Measurements from ENCODE around the gene SCRT2.
A peak's percentile ranks its signal among the peaks of the same experiment; 100 is the strongest.

Gene SCRT2

DNA sequence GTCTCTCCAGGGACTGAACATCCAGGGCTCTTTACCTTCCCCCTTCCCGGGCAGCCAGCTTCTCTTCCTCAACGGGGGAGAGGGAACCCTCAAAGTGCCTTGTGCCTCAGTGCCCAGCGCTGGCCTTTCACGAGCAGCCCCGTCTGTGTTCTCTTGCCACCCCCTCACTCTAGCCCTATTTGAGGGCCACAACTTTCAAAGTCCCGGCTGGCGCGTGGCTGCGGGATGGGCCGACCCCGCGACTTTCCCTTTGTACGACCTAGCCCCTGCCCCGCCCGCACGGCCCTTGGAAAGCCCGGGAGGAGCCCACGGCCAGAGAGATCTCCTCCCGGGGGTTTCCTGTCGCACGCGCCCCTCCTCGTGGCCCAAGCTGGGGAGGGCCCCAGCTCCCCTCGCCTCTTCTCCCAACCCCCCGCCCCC is 559 bp downstream of the SCRT2 start:
- no peak overlapping the region for H3K4me3 ChIP-seq (replicated peaks in 1 of 2; ENCODE audit: low read depth in 2 of 2, low read length in 2 of 2)
- no peak for DNase-seq (ENCODE audit: low read depth in 2 of 2)
- TF ChIP-seq, protein P1, sequence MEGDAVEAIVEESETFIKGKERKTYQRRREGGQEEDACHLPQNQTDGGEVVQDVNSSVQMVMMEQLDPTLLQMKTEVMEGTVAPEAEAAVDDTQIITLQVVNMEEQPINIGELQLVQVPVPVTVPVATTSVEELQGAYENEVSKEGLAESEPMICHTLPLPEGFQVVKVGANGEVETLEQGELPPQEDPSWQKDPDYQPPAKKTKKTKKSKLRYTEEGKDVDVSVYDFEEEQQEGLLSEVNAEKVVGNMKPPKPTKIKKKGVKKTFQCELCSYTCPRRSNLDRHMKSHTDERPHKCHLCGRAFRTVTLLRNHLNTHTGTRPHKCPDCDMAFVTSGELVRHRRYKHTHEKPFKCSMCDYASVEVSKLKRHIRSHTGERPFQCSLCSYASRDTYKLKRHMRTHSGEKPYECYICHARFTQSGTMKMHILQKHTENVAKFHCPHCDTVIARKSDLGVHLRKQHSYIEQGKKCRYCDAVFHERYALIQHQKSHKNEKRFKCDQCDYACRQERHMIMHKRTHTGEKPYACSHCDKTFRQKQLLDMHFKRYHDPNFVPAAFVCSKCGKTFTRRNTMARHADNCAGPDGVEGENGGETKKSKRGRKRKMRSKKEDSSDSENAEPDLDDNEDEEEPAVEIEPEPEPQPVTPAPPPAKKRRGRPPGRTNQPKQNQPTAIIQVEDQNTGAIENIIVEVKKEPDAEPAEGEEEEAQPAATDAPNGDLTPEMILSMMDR (IDR thresholded peaks at IDR 0.05; ENCODE audit: low read depth, low read length) = no peak

DNA sequence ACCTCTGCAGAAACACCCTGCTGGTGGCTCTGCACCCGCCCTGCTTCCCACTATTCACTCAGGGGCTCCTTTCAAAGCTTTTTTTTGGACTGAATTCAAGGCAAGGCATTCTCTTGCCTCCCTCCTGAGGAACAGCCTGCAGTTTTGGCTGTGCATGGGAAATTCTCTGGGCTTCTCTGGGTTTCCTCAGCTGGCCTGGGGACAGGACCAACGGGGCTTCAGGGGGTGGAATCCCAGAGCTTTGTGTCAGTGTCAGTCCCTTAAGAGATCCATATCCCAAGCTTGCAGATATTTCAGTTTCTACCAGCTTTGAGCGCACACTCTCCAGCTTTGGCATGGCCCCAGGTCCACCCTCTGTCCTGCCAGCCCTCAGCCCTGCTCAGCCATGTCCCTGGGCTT is 2.0 kb downstream of the SCRT2 start:
- TF ChIP-seq, protein P1 (IDR thresholded peaks at IDR 0.05; ENCODE audit: low read depth, low read length) = no peak
- H3K4me3 ChIP-seq (replicated peaks in 1 of 2; ENCODE audit: low read depth in 2 of 2, low read length in 2 of 2) = no peak overlapping the region
- DNase-seq (ENCODE audit: low read depth in 2 of 2) = no peak

DNA sequence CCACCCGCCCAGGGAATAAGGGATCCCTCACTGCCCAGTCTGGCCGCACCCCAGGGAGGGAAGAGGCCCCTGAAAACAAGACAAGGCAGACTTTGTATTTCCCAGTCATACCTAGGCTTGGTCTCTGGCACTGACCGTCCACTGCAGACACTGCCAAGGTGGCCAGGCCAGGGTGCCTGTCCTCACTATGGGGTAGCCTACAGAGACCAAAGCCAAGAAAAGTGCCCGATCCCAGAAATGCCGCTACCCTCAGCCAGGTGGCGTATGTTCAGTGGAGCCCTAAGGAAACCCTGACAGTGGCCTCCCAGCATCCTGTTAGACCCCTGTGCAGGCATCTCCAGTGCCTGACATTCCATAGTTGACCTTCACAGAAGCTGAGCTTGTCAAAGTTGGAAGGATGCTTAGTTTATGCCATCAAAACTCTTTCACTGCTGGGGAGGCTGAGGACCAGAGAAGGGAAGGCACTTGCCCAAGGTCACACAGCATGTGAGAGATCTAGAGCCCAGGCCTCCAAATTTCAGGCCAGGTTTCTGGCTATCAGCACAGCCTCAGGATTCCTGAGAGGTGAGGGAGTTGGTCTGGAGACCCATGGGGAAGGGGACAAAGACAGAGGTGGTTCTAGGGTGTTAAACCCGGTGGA is 2.5 kb downstream of the SCRT2 start:
- TF ChIP-seq, protein P1 (IDR thresholded peaks at IDR 0.05; ENCODE audit: low read depth, low read length) = peak; percentile 41
- DNase-seq (ENCODE audit: low read depth in 2 of 2) = no peak
- no peak overlapping the region for H3K4me3 ChIP-seq (replicated peaks in 1 of 2; ENCODE audit: low read depth in 2 of 2, low read length in 2 of 2)

DNA sequence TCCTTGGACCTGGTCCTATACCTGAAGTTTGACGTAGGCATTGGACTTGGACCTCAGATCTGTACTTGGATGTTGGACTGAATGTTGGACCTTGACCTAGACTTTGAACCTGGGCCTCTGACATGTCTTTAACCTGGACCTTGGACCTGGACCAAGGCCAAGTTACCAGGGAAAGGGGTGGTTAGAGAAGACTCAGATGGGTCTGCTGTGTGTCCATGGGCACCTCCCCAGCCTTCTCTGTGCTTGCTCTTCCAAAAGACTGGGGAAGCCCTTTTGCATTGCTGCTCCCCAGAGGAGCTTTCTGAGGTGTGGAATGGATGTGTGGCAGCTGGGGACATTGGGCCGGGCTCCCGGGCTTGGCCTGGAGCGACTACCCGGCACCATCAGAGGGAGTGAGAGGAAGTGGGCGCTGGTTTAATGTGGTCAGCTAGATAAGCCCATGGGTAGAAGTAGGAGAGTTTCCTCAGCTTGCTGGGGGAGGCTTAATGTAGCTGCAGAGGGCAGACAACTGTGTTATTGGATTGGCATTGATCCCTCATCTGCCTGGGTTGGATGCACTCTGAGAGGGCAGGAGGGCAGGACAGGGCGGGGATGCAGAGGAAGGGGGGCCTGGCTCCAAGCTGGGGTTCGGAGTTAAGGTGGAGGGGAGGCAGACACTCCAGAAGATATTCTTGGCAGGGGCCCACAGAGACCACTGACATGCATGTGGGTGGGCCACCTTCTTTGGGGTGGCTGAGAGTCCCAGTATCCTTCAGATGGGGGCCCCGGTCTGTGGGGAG is 4.2 kb downstream of the SCRT2 start:
- TF ChIP-seq, protein P1 (IDR thresholded peaks at IDR 0.05; ENCODE audit: low read depth, low read length) = no peak
- DNase-seq (ENCODE audit: low read depth in 2 of 2) = no peak
- no peak overlapping the region for H3K4me3 ChIP-seq (replicated peaks in 1 of 2; ENCODE audit: low read depth in 2 of 2, low read length in 2 of 2)

DNA sequence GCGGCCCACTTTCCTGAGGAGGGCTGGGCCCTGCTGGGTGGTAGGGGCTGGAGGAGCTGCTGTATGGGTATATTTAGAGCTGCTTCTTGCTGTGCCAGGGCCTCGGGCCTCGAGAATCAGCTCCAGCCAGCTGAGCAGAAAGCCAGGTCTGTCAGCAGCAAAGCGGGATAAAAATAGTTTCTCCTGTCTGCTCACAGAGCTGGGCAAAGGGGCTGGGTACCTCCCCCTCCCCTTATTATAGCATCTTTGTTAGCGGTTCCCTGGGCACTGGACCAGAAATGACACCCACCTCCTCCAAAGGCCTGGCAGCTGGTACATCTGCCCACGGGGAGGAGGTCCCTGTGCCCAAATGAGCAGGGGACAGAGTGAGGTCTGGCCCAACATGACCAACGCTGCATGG is 6.0 kb downstream of the SCRT2 start:
- no peak for DNase-seq (ENCODE audit: low read depth in 2 of 2)
- TF ChIP-seq, protein P1 (IDR thresholded peaks at IDR 0.05; ENCODE audit: low read depth, low read length) = no peak
- H3K4me3 ChIP-seq (replicated peaks in 1 of 2; ENCODE audit: low read depth in 2 of 2, low read length in 2 of 2) = no peak overlapping the region

DNA sequence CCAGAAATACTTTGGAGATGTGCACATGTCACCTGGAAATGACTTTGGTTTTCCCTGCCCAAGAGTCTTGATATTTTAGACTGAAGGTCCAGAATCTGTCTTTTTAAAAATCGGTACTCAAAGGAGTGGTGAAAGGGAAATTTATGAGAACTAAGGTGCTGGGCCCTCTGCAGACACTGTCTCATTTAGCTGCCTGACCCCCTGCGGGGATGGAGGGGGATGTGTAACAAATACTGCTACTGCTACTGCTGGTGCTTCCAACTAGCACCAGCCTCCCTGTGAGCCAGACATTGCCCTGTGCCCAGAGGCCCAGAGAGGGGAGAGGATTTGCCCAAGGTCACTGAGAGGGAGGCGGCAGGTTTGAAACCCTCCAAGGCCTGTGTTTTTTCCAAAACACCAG is 7.0 kb downstream of the SCRT2 start:
- H3K4me3 ChIP-seq (replicated peaks in 1 of 2; ENCODE audit: low read depth in 2 of 2, low read length in 2 of 2) = no peak overlapping the region
- TF ChIP-seq, protein P1 (IDR thresholded peaks at IDR 0.05; ENCODE audit: low read depth, low read length) = no peak
- no peak for DNase-seq (ENCODE audit: low read depth in 2 of 2)
